ENCODE data around the gene UPF3A. TPM values are rescaled to one million over a fixed set of nuclear protein-coding genes. Genes with fewer than 3 reads are reported as not detected.
"Not testable (repeated sequence)": the region's sequence is repeated elsewhere in the genome, so short reads cannot be mapped to it uniquely, and the experiment has no call there.

Gene UPF3A
- polyA plus RNA-seq, 1 donor from 2014 or later: 35.5 TPM

DNA sequence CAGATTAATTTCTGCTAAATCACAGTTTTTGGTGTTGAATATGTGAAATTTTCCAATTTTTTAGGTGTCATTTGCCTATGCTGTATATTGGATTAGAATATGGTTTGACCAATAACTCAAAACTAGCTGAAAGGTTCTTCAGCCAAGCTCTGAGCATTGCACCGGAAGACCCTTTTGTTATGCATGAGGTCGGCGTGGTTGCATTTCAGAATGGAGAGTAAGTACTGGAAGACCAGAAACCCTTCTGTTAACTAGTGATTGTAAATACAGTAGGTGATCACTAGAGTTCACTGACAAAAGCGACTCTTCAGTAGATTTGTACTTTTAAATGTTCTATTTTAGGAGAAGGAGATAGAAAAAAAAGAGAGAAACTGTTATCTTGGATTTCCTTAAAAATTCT lies 24.4 kb upstream of the UPF3A start:
- Mint-ChIP-seq H3K4me1 (peaks cover 24 to 33% (median 30%) of the 10 kb centered on the region in 3 donors), H3K27ac (peak overlapping the region in 1 of 3 donors; percentile 13), H3K4me3 (no peak overlapping the region), H3K27me3 (no peaks in the 10 kb centered on the region), H3K9me3 (no peaks in the 10 kb centered on the region), H3K36me3 (peaks cover 8% of the 10 kb centered on the region)

DNA sequence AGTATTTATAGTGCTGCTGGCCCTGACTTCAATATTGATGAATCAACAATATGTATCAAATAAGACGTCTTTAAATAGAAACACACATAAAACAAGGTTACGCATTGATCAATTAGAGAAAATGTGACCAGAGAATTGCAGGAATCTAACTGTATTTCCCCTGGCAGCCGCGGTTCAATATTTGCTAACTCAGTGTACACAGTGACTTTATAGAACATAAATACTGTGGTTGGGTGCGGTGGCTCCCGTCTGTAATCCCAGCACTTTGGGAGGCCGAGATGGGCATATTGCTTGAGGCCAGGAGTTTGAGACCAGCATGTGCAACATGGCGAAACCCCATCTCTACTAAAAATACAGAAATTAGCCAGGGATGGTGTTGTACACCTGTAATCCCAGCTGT lies 22.8 kb upstream of the UPF3A start:
- no peaks in the 10 kb centered on the region for H3K27me3 Mint-ChIP-seq
- H3K4me1 Mint-ChIP-seq: peaks cover 31 to 46% (median 36%) of the 10 kb centered on the region in 3 donors
- H3K9me3 Mint-ChIP-seq: no peaks in the 10 kb centered on the region
- H3K27ac Mint-ChIP-seq: no peak overlapping the region
- H3K4me3 Mint-ChIP-seq: no peak overlapping the region
- H3K36me3 Mint-ChIP-seq: peaks cover 8% of the 10 kb centered on the region

DNA sequence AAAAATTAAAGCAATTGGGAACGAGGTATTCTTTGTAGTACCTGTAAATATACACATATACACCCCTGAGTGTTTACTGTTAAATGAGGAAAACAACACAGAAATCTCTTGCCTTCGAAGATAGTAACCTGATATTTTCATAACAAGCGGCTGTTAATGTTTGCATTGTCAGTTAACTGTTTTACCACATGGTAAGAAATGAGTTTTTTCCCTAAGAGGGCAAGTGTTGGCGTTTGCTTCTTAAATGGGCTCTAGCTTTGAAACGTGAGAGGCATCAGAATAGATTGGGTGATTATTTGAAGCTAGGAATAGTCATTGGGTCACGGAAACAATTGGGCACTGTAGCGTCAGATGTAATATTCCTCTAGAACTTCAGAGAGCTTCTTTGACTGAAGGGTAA lies 22.0 kb upstream of the UPF3A start:
- H3K4me1 Mint-ChIP-seq: peaks cover 31 to 48% (median 37%) of the 10 kb centered on the region in 3 donors

DNA sequence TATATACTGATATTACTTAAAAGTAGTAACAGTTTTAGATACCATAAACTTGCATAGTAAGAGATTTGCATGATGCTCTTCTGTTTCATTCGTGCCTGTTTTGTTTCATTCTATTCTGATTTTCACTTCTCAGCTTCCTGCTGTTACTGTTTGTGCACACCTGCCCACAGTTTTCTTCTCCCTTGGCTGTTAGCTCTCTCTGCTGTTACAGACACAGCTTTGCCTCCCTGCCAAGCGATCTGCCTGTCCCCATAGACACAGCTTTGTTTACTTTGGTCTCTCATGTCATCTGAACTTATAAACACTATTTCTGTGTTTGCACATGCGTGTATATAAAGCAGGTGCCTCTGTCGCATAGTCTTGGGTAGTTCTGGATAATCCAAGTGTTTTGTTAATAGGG lies 21.4 kb upstream of the UPF3A start:
- peak overlapping the region; percentile 5 to 79 (median 71) for H3K27ac Mint-ChIP-seq
- peaks cover 31 to 48% (median 41%) of the 10 kb centered on the region in 3 donors for H3K4me1 Mint-ChIP-seq
- H3K27me3 Mint-ChIP-seq: no peaks in the 10 kb centered on the region
- H3K9me3 Mint-ChIP-seq: no peaks in the 10 kb centered on the region
- H3K4me3 Mint-ChIP-seq: peak overlapping the region in 1 of 4 donors; percentile 39
- peaks cover 9% of the 10 kb centered on the region for H3K36me3 Mint-ChIP-seq

More for the DNA sequence above, 22.0 kb upstream of the UPF3A start:
- Mint-ChIP-seq H3K9me3 (no peaks in the 10 kb centered on the region), H3K27ac (no peak overlapping the region), H3K36me3 (peaks cover 9% of the 10 kb centered on the region), H3K4me3 (no peak overlapping the region), H3K27me3 (no peaks in the 10 kb centered on the region)

DNA sequence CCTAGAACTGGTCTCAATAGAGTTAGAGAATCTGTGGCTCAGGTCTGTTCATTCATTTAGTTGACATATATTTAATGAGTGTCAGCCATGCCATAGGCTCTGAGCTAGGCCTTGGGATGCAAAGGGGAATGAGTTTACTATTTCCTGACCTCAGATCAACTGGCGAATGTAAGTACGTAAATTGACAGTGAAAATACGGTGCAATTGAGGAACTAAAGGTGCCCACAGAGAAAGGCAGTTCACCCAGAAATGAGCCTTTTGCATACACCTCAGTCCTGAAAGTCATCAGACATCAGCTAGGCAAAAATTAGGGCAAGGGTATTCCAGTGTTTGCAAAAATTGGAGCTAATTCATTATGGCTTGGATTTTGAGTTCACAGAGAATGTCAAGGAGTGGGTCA lies 20.6 kb upstream of the UPF3A start:
- Mint-ChIP-seq H3K27ac (peak overlapping the region; percentile 11 to 79 (median 71)), H3K27me3 (no peaks in the 10 kb centered on the region), H3K9me3 (no peaks in the 10 kb centered on the region), H3K4me1 (peaks cover 31 to 46% (median 43%) of the 10 kb centered on the region in 3 donors), H3K4me3 (peak overlapping the region in 3 of 4 donors; percentile 3 to 83 (median 7)), H3K36me3 (peaks cover 12% of the 10 kb centered on the region)

DNA sequence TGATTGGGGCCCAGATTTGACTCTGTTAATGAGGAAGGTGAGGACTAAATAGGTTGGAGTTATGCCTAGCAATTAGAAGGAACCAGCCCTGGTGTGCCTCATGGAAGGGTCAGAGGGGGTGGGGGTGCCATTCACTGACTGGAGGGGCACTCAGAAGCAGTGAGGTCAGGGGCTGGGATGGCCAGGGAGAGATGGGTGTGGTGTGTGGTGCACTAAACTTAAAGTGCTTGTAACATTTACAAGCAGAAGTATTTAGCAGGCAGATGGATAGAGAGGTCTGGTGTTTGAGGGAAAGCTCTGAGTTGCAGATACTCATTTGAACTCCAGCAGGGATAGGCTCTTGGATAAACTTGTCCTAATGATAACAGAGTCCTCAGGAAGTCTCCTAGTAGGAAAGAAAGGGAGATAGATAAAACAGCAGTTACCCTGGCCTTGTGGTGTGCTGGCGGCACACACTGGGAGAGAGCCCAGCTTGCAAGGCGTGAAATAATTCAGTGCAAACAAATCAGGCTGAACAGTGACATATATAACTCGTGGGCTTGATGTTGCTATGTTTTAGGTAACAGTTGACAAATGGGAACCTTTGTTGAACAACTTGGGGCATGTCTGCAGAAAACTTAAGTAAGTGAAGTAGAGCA lies 20.0 kb upstream of the UPF3A start:
- H3K9me3 Mint-ChIP-seq: no peaks in the 10 kb centered on the region
- H3K27me3 Mint-ChIP-seq: no peaks in the 10 kb centered on the region
- H3K27ac Mint-ChIP-seq: peak overlapping the region; percentile 11 to 79 (median 71)
- peaks cover 27 to 44% (median 42%) of the 10 kb centered on the region in 3 donors for H3K4me1 Mint-ChIP-seq
- peak overlapping the region in 3 of 4 donors; percentile 3 to 83 (median 68) for H3K4me3 Mint-ChIP-seq
- H3K36me3 Mint-ChIP-seq: peaks cover 15% of the 10 kb centered on the region

DNA sequence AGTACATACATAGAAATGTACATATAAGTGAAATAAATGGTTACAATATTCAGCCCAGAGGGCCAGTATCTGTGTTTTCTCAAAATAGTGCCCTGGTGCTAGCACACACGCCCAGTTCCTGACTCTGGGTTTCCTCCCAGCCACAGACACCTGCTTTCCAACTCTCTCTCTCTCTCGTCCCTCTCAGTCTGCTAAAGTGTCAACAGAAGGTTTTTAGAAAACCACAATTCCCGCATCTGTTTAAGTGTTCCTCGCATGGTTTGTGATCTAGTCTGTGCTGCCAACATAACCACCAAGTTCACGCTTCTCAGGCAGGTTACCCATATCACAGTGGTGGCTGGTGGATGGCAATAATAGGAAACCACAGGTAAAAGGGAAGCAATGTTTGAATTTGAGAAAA lies 17.8 kb upstream of the UPF3A start:
- Mint-ChIP-seq H3K36me3 (peaks cover 23% of the 10 kb centered on the region), H3K4me3 (peak overlapping the region; percentile 0 to 90 (median 76)), H3K27ac (peak overlapping the region; percentile 30 to 74 (median 71)), H3K27me3 (no peaks in the 10 kb centered on the region), H3K9me3 (peaks cover 0 to 3% (median 2%) of the 10 kb centered on the region in 3 donors), H3K4me1 (peaks cover 31 to 48% (median 46%) of the 10 kb centered on the region in 3 donors)

DNA sequence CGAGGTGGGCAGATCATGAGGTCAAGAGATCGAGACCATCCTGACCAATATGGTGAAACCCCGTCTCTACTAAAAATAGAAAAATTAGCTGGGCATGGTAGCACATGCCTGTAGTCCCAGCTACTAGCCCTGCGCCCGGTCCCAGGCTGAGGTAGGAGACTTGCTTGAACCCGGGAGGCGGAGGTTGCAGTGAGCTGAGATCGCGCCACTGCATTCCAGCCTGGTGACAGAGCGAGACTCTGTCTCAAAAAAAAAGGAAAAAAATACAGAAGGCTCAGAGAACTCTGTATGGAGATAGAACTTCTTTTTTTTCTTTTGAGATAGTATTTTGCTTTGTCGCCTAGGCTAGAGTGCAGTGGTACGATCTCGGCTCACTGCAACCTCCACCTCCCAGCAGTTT lies 17.1 kb upstream of the UPF3A start:
- H3K27ac Mint-ChIP-seq, H3K27me3 Mint-ChIP-seq, H3K9me3 Mint-ChIP-seq: not testable (repeated sequence)
- Mint-ChIP-seq H3K4me1 (peaks cover 31 to 48% (median 47%) of the 10 kb centered on the region in 3 donors), H3K36me3 (peaks cover 26% of the 10 kb centered on the region), H3K4me3 (peak overlapping the region in 1 of 4 donors; percentile 61)

DNA sequence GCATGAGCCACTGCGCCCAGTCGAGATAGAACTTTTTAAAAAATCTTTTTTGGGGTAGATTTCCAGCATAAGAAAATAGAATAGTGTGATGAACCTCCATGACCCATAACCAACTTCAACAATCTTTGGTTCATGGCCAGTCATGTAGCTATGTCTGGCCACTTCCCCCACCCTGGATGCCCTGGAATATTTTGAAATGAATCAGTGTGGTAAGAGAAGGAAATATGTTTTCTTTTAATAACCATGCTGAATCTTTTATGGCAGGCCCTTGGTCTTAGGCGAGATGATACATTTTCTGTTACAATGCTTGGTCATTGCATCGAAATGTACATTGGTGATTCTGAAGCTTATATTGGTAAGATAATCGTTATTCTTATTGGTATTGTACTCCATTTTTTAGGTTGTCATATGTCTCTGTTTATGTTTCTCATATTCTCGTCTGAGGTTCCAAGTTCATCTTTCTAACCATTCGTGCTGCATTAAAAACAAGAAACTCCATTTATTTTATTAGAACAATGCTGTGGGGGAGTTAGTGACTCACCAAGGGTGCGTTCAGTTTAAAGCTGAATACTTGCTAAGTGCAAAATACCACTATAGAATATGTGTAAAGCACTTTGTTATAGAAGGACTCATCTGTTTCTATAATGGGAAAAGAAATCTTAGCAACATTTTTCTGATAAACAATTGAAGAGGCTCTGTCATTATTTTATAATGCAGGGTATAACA lies 16.4 kb upstream of the UPF3A start:
- peak overlapping the region in 1 of 4 donors; percentile 32 for H3K4me3 Mint-ChIP-seq
- H3K9me3 Mint-ChIP-seq: peaks cover 0 to 3% (median 2%) of the 10 kb centered on the region in 3 donors
- H3K27ac Mint-ChIP-seq: no peak overlapping the region
- peaks cover 27% of the 10 kb centered on the region for H3K36me3 Mint-ChIP-seq
- H3K27me3 Mint-ChIP-seq: no peaks in the 10 kb centered on the region
- peaks cover 24 to 45% (median 41%) of the 10 kb centered on the region in 3 donors for H3K4me1 Mint-ChIP-seq

DNA sequence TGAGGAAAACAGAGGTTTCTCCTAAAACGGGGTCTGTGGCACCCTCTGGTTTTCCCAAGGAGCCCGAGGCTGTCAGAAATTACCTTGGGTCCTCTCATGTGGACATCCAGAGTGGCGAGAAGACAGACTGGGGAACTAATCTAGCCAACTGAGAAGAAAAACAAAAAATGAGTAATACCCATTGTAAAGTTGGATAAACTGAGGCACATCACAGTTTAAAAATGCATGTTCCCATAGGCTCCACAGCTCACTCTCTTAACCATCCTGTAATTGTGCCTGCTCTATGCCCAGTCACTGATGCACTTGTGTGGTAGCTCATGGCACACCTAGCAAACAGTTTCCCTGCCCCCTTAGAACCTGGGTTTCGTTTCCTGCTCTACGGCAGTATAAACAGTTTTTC lies 15.2 kb upstream of the UPF3A start:
- Mint-ChIP-seq H3K27ac (peak overlapping the region in 1 of 3 donors; percentile 31), H3K27me3 (no peaks in the 10 kb centered on the region), H3K36me3 (peaks cover 27% of the 10 kb centered on the region), H3K4me3 (peak overlapping the region in 1 of 4 donors; percentile 65), H3K4me1 (peaks cover 15 to 37% (median 29%) of the 10 kb centered on the region in 3 donors), H3K9me3 (peaks cover 0 to 3% (median 2%) of the 10 kb centered on the region in 3 donors)

DNA sequence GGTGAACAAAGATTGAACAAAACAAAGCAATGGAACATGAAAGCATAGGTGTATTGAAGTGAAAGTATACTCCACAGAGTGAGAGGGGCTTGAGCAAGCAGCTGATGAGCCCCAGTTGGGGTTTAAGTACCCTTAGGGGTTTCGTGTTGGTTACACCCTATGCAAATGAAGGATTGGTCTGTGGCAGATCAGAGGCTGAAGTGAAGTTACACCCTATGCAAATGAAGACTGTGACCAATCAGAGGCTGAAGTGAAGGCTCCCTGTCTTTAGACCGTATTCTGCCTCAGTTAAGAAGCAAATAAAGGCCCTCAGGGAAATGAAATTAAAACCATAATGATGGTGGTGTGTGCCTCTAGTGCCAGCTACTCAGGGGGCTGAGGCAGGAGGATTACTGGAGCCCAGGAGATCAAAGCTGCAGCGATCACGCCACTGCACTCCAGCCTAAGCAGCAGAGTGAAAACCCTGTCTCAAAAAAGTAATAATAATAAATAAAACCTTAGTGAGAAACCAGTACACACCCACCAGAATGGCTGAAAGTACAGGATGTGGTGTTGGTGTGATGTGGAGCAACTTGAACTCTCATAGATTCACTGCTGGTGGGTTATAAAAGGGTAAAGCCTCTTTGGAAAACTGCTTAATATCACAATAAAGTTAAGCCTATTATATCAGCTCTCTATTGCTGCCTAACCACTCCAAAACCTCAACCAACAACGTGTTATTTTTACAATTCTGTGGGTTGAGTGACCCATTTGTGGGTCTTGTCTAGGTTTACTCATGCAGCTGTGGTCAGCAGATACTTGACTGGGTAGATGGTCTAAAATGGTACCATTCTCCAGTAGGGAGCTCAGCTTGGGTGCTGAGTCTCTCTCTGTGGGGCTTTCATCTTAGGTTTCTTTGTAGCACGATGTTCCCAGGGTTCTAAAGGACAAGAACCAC lies 12.8 kb upstream of the UPF3A start:
- Mint-ChIP-seq H3K4me3 (peak overlapping the region in 2 of 4 donors; percentile 52 to 83), H3K9me3 (peaks cover 0 to 3% (median 2%) of the 10 kb centered on the region in 3 donors), H3K27ac (peak overlapping the region in 2 of 3 donors; percentile 8 to 32), H3K27me3 (no peaks in the 10 kb centered on the region), H3K36me3 (peaks cover 29% of the 10 kb centered on the region), H3K4me1 (peaks cover 9 to 19% (median 10%) of the 10 kb centered on the region in 3 donors)

DNA sequence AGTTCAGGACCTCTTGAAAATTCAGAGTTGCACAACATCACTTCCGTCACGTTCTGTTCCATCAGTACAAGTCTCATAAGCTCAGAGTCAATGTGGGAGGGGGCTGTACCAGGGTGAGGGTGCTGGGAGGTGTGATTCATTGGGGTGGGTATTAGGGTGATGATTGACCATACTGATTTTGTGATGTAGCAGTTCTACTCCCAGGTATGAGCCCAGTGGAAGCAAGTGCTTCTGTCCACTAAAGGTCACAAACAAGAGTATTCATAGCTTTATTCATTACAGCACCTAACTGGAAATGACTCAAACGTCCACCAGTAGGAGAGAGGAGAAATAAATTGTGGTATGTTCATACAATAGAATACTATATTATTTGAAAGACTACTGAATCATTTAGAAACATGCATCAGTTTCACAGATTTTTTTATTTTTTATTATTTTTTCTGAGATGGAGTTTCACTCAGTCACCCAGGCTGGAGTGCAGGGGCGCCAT lies 12.1 kb upstream of the UPF3A start:
- Mint-ChIP-seq H3K36me3 (peaks cover 28% of the 10 kb centered on the region), H3K9me3 (peaks cover 0 to 3% (median 2%) of the 10 kb centered on the region in 3 donors), H3K4me1 (peaks cover 6 to 16% (median 7%) of the 10 kb centered on the region in 3 donors), H3K4me3 (no peak overlapping the region), H3K27ac (peak overlapping the region in 2 of 3 donors; percentile 8 to 63), H3K27me3 (no peaks in the 10 kb centered on the region)

DNA sequence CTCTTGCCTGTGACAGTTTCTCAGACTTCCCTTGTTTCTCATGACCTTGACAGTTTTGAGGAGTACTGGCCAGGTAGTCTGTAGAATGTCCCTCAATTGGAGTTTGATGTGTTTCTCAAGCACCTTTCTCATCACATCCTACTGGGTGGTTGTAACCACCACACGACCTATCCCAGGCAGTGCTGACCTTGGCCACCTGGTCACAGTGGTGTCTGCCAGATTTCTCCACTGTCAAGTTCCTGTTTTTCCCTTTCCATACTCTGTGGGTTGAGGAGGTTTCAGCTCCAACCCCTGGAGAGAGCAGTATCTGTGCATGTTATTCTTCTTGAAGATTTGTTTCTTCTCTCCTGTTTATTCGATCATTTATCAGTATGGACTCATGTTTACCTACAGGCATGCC lies 8.4 kb upstream of the UPF3A start:
- Mint-ChIP-seq H3K4me3 (no peak overlapping the region), H3K4me1 (peaks cover 4 to 5% (median 5%) of the 10 kb centered on the region in 3 donors), H3K36me3 (peaks cover 14% of the 10 kb centered on the region), H3K27me3 (no peaks in the 10 kb centered on the region), H3K9me3 (peaks cover 0 to 3% (median 2%) of the 10 kb centered on the region in 3 donors), H3K27ac (peak overlapping the region in 1 of 3 donors; percentile 65)

DNA sequence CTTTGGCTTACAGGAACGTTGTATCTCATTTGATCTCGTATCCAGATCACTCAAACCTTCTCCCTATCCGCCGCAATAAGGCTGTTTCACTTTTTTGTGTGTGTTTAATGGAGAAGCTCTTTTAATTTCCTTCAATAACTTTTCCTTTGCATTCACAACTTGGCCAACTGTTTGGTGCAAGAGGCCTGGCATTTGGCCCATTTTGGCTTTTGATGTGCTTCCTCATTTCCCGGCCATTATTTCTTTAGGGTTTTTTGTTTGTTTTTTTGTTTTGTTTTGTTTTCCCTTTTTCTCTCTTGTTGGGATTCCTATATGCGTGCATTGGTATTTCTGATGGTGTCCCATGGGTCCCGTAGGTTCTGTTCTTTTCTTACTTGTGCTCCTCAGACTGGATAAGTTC lies 6.1 kb upstream of the UPF3A start:
- Mint-ChIP-seq H3K9me3 (no peaks in the 10 kb centered on the region), H3K36me3 (peaks cover 9% of the 10 kb centered on the region), H3K27ac (peak overlapping the region in 2 of 3 donors; percentile 52 to 83), H3K4me1 (peaks cover 7 to 10% (median 9%) of the 10 kb centered on the region in 3 donors), H3K4me3 (no peak overlapping the region), H3K27me3 (no peaks in the 10 kb centered on the region)

Measured in IgD-negative memory B cell (primary cell).